Prostate gland (tissue), 2 donors: Measurements from ENCODE around the gene RAD51B.

Experiments used
- CTCF ChIP-seq, 4 experiments: fragments of 200-600 bp in 2 of 4; fragments of 450-650 bp in 2 of 4; sonication (generic) in 2 of 4; IDR thresholded peaks; 1 replicate in 3 of 4; 2 replicates in 1 of 4; pipeline ENCODE4 v1.5.1; 2016 to 2019; ENCODE audit warnings: antibody characterized with exemption in 4 of 4, mild to moderate bottlenecking in 2 of 4, moderate library complexity in 2 of 4
- POLR2A ChIP-seq: fragments of 450-650 bp; IDR thresholded peaks from one replicate; pipeline ENCODE4 v1.6.1; 2016; ENCODE audit warnings: antibody characterized with exemption, mild to moderate bottlenecking

DNA sequence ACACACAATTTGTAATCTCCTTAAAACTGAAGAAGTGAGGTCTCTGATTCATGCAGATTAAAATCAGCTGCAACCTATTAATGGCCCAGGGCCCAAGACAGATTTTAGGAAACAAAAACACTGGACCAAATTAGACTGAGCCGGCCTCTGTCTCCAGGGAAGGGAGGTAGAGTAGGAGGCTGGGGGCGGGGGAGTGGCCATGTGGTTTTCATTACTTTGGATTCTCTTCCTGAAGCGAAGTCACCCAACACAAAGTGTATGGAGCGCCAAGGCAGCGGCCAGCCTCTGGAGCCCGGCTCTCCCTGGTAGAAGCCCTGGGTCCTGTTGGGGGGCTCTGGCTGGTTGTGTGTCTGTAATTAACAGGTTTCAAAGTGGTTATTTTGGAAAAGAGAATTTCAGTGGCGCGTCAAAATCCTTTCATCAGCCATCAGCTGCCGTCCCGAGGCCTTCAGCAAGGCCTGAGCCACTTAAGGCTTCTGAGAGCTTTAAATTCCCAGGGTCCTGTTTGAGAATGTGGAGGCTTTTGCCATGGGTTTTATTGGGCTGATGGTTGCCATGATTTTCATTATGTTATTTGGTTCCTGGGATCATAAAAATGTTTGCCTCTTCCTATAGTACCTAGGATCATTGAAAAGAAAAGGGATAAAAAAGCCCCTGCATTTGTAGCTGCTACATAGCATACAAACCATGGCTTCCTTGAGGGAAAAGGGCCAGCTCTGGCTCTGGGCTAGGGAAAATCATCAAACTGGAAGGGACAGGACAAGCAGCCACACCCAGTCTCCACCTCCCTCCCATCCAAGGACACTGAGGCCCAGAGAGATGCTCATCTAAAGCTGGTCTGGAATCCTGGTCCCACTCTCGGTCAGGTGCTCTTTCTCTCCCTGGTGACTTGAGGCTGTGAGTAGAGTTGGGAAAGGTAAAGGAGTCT, 690.9 kb downstream of the RAD51B start:
- no peak for TF ChIP-seq CTCF (IDR thresholded peaks at IDR 0.05)
- no peak for TF ChIP-seq POLR2A
